ENCODE results near the gene KCNMB3. TPM values are rescaled to one million over a fixed set of nuclear protein-coding genes. Genes with fewer than 3 reads are reported as not detected.

The KCNMB3 gene
- total and polyA plus RNA-seq, 2 of the 13 experiments (the other 11 are each of a cell fraction or from before 2014, with no cell fraction given), result 4.3 to 7.1 TPM

- TF ChIP-seq ZC3H13 (CRISPR knock-in tag; IDR thresholded peaks at IDR 0.05) (no peak), ZFP82 (CRISPR knock-in tag; IDR thresholded peaks at IDR 0.05; ENCODE audit: borderline replicate concordance) (no peak), ZBTB20 (CRISPR knock-in tag; IDR thresholded peaks at IDR 0.05; ENCODE audit: borderline replicate concordance, low read depth) (no peak), ZNF180 (CRISPR knock-in tag; IDR thresholded peaks at IDR 0.05; ENCODE audit: borderline replicate concordance, low read depth) (no peak), ZNF724P (CRISPR knock-in tag; IDR thresholded peaks at IDR 0.05; ENCODE audit: borderline replicate concordance) (no peak), ELF4 (CRISPR knock-in tag; IDR thresholded peaks at IDR 0.05; ENCODE audit: borderline replicate concordance) (no peak), SAFB2 (CRISPR knock-in tag; IDR thresholded peaks at IDR 0.05; ENCODE audit: borderline replicate concordance, low read depth) (no peak), SRSF9 (IDR thresholded peaks at IDR 0.05; ENCODE audit: borderline replicate concordance, insufficient read depth, low read depth, low read length, poor library complexity, severe bottlenecking) (no peak), ZNF773 (CRISPR knock-in tag; IDR thresholded peaks at IDR 0.05; ENCODE audit: borderline replicate concordance) (no peak), ZNF530 (CRISPR knock-in tag; IDR thresholded peaks at IDR 0.05; ENCODE audit: low read depth) (no peak), RNF219 (CRISPR knock-in tag; IDR thresholded peaks at IDR 0.05) (no peak), E2F2 (CRISPR knock-in tag; IDR thresholded peaks at IDR 0.05; ENCODE audit: borderline replicate concordance) (no peak), ZNF567 (CRISPR knock-in tag; IDR thresholded peaks at IDR 0.05; ENCODE audit: borderline replicate concordance) (no peak)
- TF ChIP-seq, protein P1, sequence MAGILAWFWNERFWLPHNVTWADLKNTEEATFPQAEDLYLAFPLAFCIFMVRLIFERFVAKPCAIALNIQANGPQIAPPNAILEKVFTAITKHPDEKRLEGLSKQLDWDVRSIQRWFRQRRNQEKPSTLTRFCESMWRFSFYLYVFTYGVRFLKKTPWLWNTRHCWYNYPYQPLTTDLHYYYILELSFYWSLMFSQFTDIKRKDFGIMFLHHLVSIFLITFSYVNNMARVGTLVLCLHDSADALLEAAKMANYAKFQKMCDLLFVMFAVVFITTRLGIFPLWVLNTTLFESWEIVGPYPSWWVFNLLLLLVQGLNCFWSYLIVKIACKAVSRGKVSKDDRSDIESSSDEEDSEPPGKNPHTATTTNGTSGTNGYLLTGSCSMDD (CRISPR knock-in tag; IDR thresholded peaks at IDR 0.05), result no peak
- TF ChIP-seq, protein P2, sequence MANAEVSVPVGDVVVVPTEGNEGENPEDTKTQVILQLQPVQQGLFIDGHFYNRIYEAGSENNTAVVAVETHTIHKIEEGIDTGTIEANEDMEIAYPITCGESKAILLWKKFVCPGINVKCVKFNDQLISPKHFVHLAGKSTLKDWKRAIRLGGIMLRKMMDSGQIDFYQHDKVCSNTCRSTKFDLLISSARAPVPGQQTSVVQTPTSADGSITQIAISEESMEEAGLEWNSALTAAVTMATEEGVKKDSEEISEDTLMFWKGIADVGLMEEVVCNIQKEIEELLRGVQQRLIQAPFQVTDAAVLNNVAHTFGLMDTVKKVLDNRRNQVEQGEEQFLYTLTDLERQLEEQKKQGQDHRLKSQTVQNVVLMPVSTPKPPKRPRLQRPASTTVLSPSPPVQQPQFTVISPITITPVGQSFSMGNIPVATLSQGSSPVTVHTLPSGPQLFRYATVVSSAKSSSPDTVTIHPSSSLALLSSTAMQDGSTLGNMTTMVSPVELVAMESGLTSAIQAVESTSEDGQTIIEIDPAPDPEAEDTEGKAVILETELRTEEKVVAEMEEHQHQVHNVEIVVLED (CRISPR knock-in tag; IDR thresholded peaks at IDR 0.05; ENCODE audit: borderline replicate concordance), result no peak
- no peaks in the 10 kb centered on the region for H3K27me3 ChIP-seq (ENCODE audit: control insufficient read depth in 1 of 2, insufficient read depth in 2 of 2, low read length in 2 of 2)
- H3K9ac ChIP-seq (ENCODE audit: insufficient read depth, low read depth, low read length), result no peak overlapping the region
- no peak overlapping the region for H3K4me3 ChIP-seq (replicated peaks in 1 of 3; ENCODE audit: insufficient read depth in 1 of 3, low read depth in 2 of 3, low read length in 3 of 3)
- in situ Hi-C loops (cut with HindIII; ENCODE audit: extremely low pct_ligation_motif_present, low pct_unique_long_range_greater_than_20kb), result no loop called here
- no peaks in the 10 kb centered on the region for H3K79me2 ChIP-seq (ENCODE audit: insufficient read depth, low read length)
- ATAC-seq (no peak), DNase-seq (ENCODE audit: low spot score) (no peak), FAIRE-seq (no peak)
- no peak overlapping the region for H3K4me2 ChIP-seq (ENCODE audit: low read depth, low read length)
- no peak overlapping the region for H2AFZ ChIP-seq (ENCODE audit: low read length)
- CTCF ChIA-PET (ENCODE audit: low intra/inter-chr PET ratio, low total read pairs), result no interaction called here
- no peaks in the 10 kb centered on the region for H4K20me1 ChIP-seq (ENCODE audit: insufficient read depth, low read length)
- WGBS (ENCODE audit: low lambda C conversion rate), result 97% methylated on average over 1 of the region's 1 CpG
- no peaks in the 10 kb centered on the region for H3K9me3 ChIP-seq (ENCODE audit: low read length)
- POLR2A ChIA-PET, result no interaction called here
- peaks cover 0 to 12% of the 10 kb centered on the region in 2 experiments; a peak in 3 of 5 replicates for H3K36me3 ChIP-seq (replicated peaks in 1 of 2; ENCODE audit: control insufficient read depth in 1 of 2, insufficient read depth in 2 of 2, low read length in 2 of 2)
- intact Hi-C loops (cut with micrococcal nuclease; ENCODE audit: unreplicated experiment), result loop anchor here (10.0 kb wide), 1 partner anchor 90 kb away; no protein-coding TSS in a partner anchor
- H3K4me1 ChIP-seq (ENCODE audit: insufficient read depth, low read length), result no peaks in the 10 kb centered on the region
- no peak overlapping the region for H3K27ac ChIP-seq (ENCODE audit: extremely low read length, insufficient read depth, low read length)
- no TSS peak for BruUV-seq (replicated peaks)
Observed at GRCh38 chr3:179224584-179224983, 26.3 kb downstream of the KCNMB3 start.

Measured in HepG2 (cell line).